Thyroid gland (tissue), 4 donors: ENCODE results near the gene ABCC4.

Experiments
- CTCF ChIP-seq, 6 experiments: fragments of 200-600 bp in 3 of 6; fragments of 450-650 bp in 3 of 6; sonication (generic) in 3 of 6; IDR thresholded peaks; one replicate each; pipeline ENCODE4 v1.5.1; 2016 to 2019; ENCODE audit warnings: antibody characterized with exemption in 6 of 6, mild to moderate bottlenecking in 2 of 6, inconsistent platforms in 1 of 6, moderate library complexity in 1 of 6
- POLR2A ChIP-seq, 2 donors: fragments of 450-650 bp; IDR thresholded peaks; one replicate each; pipeline ENCODE4 v1.6.1; 2017; ENCODE audit warnings: antibody characterized with exemption in 2 of 2, mild to moderate bottlenecking in 2 of 2, moderate library complexity in 1 of 2

GRCh38 chr13:95275322-95276036, 25.8 kb downstream of the ABCC4 start:
- TF ChIP-seq CTCF (IDR thresholded peaks at IDR 0.05) (no peak), POLR2A (IDR thresholded peaks at IDR 0.05) (no peak)
